Rectal smooth muscle tissue (tissue), 1 donor: Measurements from ENCODE around the gene SENP8.

ENCODE experiments used
- H3K27ac ChIP-seq: one replicate; pipeline ENCODE4 v1.7.0; 2013; ENCODE audit warnings: low read depth, low read length, inconsistent platforms
- H3K27me3 ChIP-seq: one replicate; pipeline ENCODE4 v1.7.0; 2013; ENCODE audit warnings: low read length; ENCODE audit not compliant: control insufficient read depth, insufficient read depth
- H3K36me3 ChIP-seq: one replicate; pipeline ENCODE4 v1.7.0; 2013; ENCODE audit warnings: low read length; ENCODE audit not compliant: control insufficient read depth, insufficient read depth
- H3K4me1 ChIP-seq: one replicate; pipeline ENCODE4 v1.7.0; 2013; ENCODE audit warnings: low read length; ENCODE audit not compliant: control insufficient read depth, insufficient read depth
- H3K4me3 ChIP-seq: one replicate; pipeline ENCODE4 v1.7.0; 2013; ENCODE audit warnings: low read length
- H3K9ac ChIP-seq: one replicate; pipeline ENCODE4 v1.7.0; 2013; ENCODE audit warnings: low read length

Gene SENP8

GRCh38 chr15:72175186-72176044 is 57.2 kb downstream of the SENP8 start:
- Histone ChIP-seq H3K4me3 (no peak overlapping the region), H3K36me3 (no peaks in the 10 kb centered on the region), H3K27ac (no peak overlapping the region), H3K27me3 (no peaks in the 10 kb centered on the region), H3K4me1 (no peaks in the 10 kb centered on the region), H3K9ac (no peak overlapping the region)

- H3K36me3 ChIP-seq = no peaks in the 10 kb centered on the region
- no peak overlapping the region for H3K27ac ChIP-seq
- H3K27me3 ChIP-seq = no peaks in the 10 kb centered on the region
- no peak overlapping the region for H3K4me3 ChIP-seq
- H3K9ac ChIP-seq = no peak overlapping the region
- no peaks in the 10 kb centered on the region for H3K4me1 ChIP-seq
Measured at GRCh38 chr15:72176159-72176558, 58.0 kb downstream of the SENP8 start.

GRCh38 chr15:72176743-72177142 is 58.5 kb downstream of the SENP8 start:
- H3K4me1 ChIP-seq = no peaks in the 10 kb centered on the region

GRCh38 chr15:72178976-72179585 is 60.9 kb downstream of the SENP8 start:
- peaks cover 3% of the 10 kb centered on the region for H3K27me3 ChIP-seq
- no peaks in the 10 kb centered on the region for H3K4me1 ChIP-seq
- no peak overlapping the region for H3K4me3 ChIP-seq
- no peak overlapping the region for H3K9ac ChIP-seq
- H3K27ac ChIP-seq = no peak overlapping the region
- H3K36me3 ChIP-seq = no peaks in the 10 kb centered on the region

More at GRCh38 chr15:72176743-72177142, 58.5 kb downstream of the SENP8 start:
- H3K27ac ChIP-seq = no peak overlapping the region
- no peaks in the 10 kb centered on the region for H3K27me3 ChIP-seq
- no peak overlapping the region for H3K9ac ChIP-seq
- no peak overlapping the region for H3K4me3 ChIP-seq
- H3K36me3 ChIP-seq = no peaks in the 10 kb centered on the region

- Histone ChIP-seq H3K27ac (peak overlapping the region; percentile 37), H3K4me3 (no peak overlapping the region), H3K36me3 (no peaks in the 10 kb centered on the region), H3K27me3 (peaks cover 6% of the 10 kb centered on the region), H3K4me1 (no peaks in the 10 kb centered on the region), H3K9ac (no peak overlapping the region)
Measured at GRCh38 chr15:72179950-72180581, 61.9 kb downstream of the SENP8 start.

- peak overlapping the region; percentile 6 for H3K27ac ChIP-seq
- H3K4me1 ChIP-seq = no peaks in the 10 kb centered on the region
- H3K27me3 ChIP-seq = peaks cover 6% of the 10 kb centered on the region
- no peaks in the 10 kb centered on the region for H3K36me3 ChIP-seq
- no peak overlapping the region for H3K4me3 ChIP-seq
- H3K9ac ChIP-seq = no peak overlapping the region
Measured at GRCh38 chr15:72180761-72181324, 62.6 kb downstream of the SENP8 start.

- H3K9ac ChIP-seq = no peak overlapping the region
- no peak overlapping the region for H3K27ac ChIP-seq
- H3K4me3 ChIP-seq = no peak overlapping the region
- H3K36me3 ChIP-seq = no peaks in the 10 kb centered on the region
- no peaks in the 10 kb centered on the region for H3K4me1 ChIP-seq
- H3K27me3 ChIP-seq = peaks cover 6% of the 10 kb centered on the region
Measured at GRCh38 chr15:72182244-72182643, 64.0 kb downstream of the SENP8 start.

GRCh38 chr15:72182673-72183072 is 64.5 kb downstream of the SENP8 start:
- Histone ChIP-seq H3K27me3 (peaks cover 6% of the 10 kb centered on the region), H3K4me3 (no peak overlapping the region), H3K27ac (no peak overlapping the region), H3K36me3 (no peaks in the 10 kb centered on the region), H3K9ac (no peak overlapping the region), H3K4me1 (no peaks in the 10 kb centered on the region)

- no peak overlapping the region for H3K4me3 ChIP-seq
- H3K4me1 ChIP-seq = no peaks in the 10 kb centered on the region
- no peak overlapping the region for H3K27ac ChIP-seq
- no peaks in the 10 kb centered on the region for H3K36me3 ChIP-seq
- peaks cover 6% of the 10 kb centered on the region for H3K27me3 ChIP-seq
- H3K9ac ChIP-seq = no peak overlapping the region
Measured at GRCh38 chr15:72183781-72184164, 65.6 kb downstream of the SENP8 start.

GRCh38 chr15:72184165-72184811 is 66.1 kb downstream of the SENP8 start:
- H3K4me3 ChIP-seq = no peak overlapping the region
- no peaks in the 10 kb centered on the region for H3K36me3 ChIP-seq
- H3K4me1 ChIP-seq = no peaks in the 10 kb centered on the region
- H3K27me3 ChIP-seq = peaks cover 6% of the 10 kb centered on the region
- no peak overlapping the region for H3K9ac ChIP-seq
- no peak overlapping the region for H3K27ac ChIP-seq

GRCh38 chr15:72189250-72189902 is 71.2 kb downstream of the SENP8 start:
- Histone ChIP-seq H3K4me1 (no peaks in the 10 kb centered on the region), H3K9ac (no peak overlapping the region), H3K27ac (no peak overlapping the region), H3K4me3 (no peak overlapping the region), H3K36me3 (no peaks in the 10 kb centered on the region), H3K27me3 (peaks cover 1% of the 10 kb centered on the region)

- H3K4me1 ChIP-seq = no peaks in the 10 kb centered on the region
- no peak overlapping the region for H3K9ac ChIP-seq
- peaks cover 8% of the 10 kb centered on the region for H3K27me3 ChIP-seq
- no peaks in the 10 kb centered on the region for H3K36me3 ChIP-seq
- no peak overlapping the region for H3K4me3 ChIP-seq
- H3K27ac ChIP-seq = no peak overlapping the region
Measured at GRCh38 chr15:72192416-72192815, 74.2 kb downstream of the SENP8 start.
